ENCODE measurements around the gene NFS1. TPM values are rescaled to one million over a fixed set of nuclear protein-coding genes. Genes with fewer than 3 reads are reported as not detected.

Gene NFS1
- total and polyA plus RNA-seq, 2 experiments from 2014 or later, result 32.6 to 43.9 TPM

- TF ChIP-seq, protein P1, sequence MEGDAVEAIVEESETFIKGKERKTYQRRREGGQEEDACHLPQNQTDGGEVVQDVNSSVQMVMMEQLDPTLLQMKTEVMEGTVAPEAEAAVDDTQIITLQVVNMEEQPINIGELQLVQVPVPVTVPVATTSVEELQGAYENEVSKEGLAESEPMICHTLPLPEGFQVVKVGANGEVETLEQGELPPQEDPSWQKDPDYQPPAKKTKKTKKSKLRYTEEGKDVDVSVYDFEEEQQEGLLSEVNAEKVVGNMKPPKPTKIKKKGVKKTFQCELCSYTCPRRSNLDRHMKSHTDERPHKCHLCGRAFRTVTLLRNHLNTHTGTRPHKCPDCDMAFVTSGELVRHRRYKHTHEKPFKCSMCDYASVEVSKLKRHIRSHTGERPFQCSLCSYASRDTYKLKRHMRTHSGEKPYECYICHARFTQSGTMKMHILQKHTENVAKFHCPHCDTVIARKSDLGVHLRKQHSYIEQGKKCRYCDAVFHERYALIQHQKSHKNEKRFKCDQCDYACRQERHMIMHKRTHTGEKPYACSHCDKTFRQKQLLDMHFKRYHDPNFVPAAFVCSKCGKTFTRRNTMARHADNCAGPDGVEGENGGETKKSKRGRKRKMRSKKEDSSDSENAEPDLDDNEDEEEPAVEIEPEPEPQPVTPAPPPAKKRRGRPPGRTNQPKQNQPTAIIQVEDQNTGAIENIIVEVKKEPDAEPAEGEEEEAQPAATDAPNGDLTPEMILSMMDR (IDR thresholded peaks at IDR 0.05; ENCODE audit: low read depth, low read length), result no peak
- Histone ChIP-seq H3K4me1 (ENCODE audit: low read depth) (peaks cover 5% of the 10 kb centered on the region), H3K9me3 (ENCODE audit: low read depth) (no peaks in the 10 kb centered on the region), H3K4me3 (no peak overlapping the region), H3K27me3 (no peaks in the 10 kb centered on the region), H3K36me3 (peaks cover 90% of the 10 kb centered on the region), H3K27ac (no peak overlapping the region)
- DNase-seq (ENCODE audit: low read depth in 1 of 2, low spot score in 1 of 2), result no peak
These were observed 31.7 kb upstream of the NFS1 start for GRCh38 chr20:35730583-35731468.

DNA sequence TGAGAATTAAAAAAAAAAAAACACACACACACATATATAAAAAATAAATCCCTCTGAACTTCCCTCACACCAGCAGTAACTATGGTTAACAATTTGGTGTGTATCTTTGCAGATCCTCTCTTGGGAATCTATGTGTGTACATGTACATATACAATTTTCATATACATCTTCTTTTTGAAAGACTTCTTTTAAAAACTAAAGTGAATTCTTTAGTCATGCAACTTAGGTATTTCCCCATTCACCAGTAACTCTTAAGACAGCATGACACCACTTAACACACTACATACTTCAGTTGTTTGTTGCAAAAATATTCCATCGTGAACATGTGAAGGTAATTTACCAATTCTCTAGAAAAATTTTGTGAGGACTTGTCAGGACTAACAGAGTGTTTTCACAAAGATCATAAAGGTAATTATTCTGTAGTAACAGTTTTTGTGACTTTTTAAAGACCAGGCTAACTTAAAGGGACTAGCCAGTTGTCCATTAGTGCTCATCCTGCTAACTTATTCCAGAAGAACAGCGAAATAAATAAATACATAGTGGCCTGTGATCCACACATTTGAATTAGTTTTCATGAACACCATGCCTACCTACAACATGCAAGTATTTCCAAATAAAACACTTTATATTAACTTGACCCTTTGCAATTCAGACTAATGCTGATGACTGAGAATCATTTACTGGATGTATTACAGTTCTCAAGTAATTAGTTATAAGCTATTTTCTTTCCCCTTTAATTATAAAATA, 30.9 kb upstream of the NFS1 start:
- Histone ChIP-seq H3K4me3 (no peak overlapping the region), H3K4me1 (ENCODE audit: low read depth) (peaks cover 5% of the 10 kb centered on the region), H3K27me3 (no peaks in the 10 kb centered on the region), H3K9me3 (ENCODE audit: low read depth) (no peaks in the 10 kb centered on the region), H3K27ac (no peak overlapping the region), H3K36me3 (peaks cover 88% of the 10 kb centered on the region)
- DNase-seq (ENCODE audit: low read depth in 1 of 2, low spot score in 1 of 2), result no peak
- TF ChIP-seq, protein P1 (IDR thresholded peaks at IDR 0.05; ENCODE audit: low read depth, low read length), result no peak

- Histone ChIP-seq H3K4me3 (no peak overlapping the region), H3K36me3 (peaks cover 89% of the 10 kb centered on the region), H3K4me1 (ENCODE audit: low read depth) (peaks cover under 1% of the 10 kb centered on the region), H3K9me3 (ENCODE audit: low read depth) (no peaks in the 10 kb centered on the region), H3K27ac (no peak overlapping the region), H3K27me3 (no peaks in the 10 kb centered on the region)
- DNase-seq (ENCODE audit: low read depth in 1 of 2, low spot score in 1 of 2), result no peak
- TF ChIP-seq, protein P1 (IDR thresholded peaks at IDR 0.05; ENCODE audit: low read depth, low read length), result no peak
These were observed 30.2 kb upstream of the NFS1 start for GRCh38 chr20:35729283-35729807.

GRCh38 chr20:35726842-35727711, 27.9 kb upstream of the NFS1 start:
- TF ChIP-seq, protein P1 (IDR thresholded peaks at IDR 0.05; ENCODE audit: low read depth, low read length), result no peak
- H3K4me3 ChIP-seq, result no peak overlapping the region
- H3K27me3 ChIP-seq, result no peaks in the 10 kb centered on the region
- no peak for DNase-seq (ENCODE audit: low read depth in 1 of 2, low spot score in 1 of 2)
- no peak overlapping the region for H3K27ac ChIP-seq
- no peaks in the 10 kb centered on the region for H3K4me1 ChIP-seq (ENCODE audit: low read depth)
- peaks cover 95% of the 10 kb centered on the region for H3K36me3 ChIP-seq
- H3K9me3 ChIP-seq (ENCODE audit: low read depth), result no peaks in the 10 kb centered on the region
